GM23338 (cell line): Measurements from ENCODE around the gene MICALL2. TPM values are rescaled to one million over a fixed set of nuclear protein-coding genes. Genes with fewer than 3 reads are reported as not detected.
A peak's percentile ranks its signal among the peaks of the same experiment; 100 is the strongest.

Source experiments
- ATAC-seq: fragments of 200-7000 bp; cut with Tn5 transposase; 3 replicates; pipeline ENCODE4 v1.9.1; 2020
- DNase-seq: peaks from one replicate; pipeline ENCODE4 v3.0.0-alpha.2; 2015; ENCODE audit warnings: low spot score
- H2AFZ ChIP-seq: fragments of 200-600 bp; sonication (generic); 2 replicates; pipeline ENCODE4 v1.8.0; 2016; ENCODE audit warnings: antibody characterized with exemption, mild to moderate bottlenecking, moderate library complexity
- H3F3A ChIP-seq: fragments of 200-600 bp; sonication (generic); replicated peaks from 2 replicates; pipeline ENCODE4 v1.8.0; 2017; ENCODE audit warnings: antibody characterized with exemption, mixed run types, low read depth
- H3K27ac ChIP-seq: fragments of 200-600 bp; sonication (generic); 2 replicates; pipeline ENCODE4 v1.6.1; 2016; ENCODE audit warnings: low read depth
- H3K27me3 ChIP-seq: fragments of 200-600 bp; sonication (generic); 2 replicates; pipeline ENCODE4 v1.8.0; 2016; ENCODE audit warnings: mild to moderate bottlenecking, mixed run types, moderate library complexity; ENCODE audit not compliant: insufficient read depth
- H3K36me3 ChIP-seq: fragments of 200-600 bp; sonication (generic); 2 replicates; pipeline ENCODE4 v1.8.0; 2016; ENCODE audit warnings: mild to moderate bottlenecking; ENCODE audit not compliant: insufficient read depth
- H3K4me1 ChIP-seq: fragments of 200-600 bp; sonication (generic); 2 replicates; pipeline ENCODE4 v1.8.0; 2016; ENCODE audit warnings: mild to moderate bottlenecking, moderate library complexity; ENCODE audit not compliant: insufficient read depth
- H3K4me2 ChIP-seq: fragments of 200-600 bp; sonication (generic); 2 replicates; pipeline ENCODE4 v1.7.1; 2017; ENCODE audit warnings: mixed run types
- H3K4me3 ChIP-seq: fragments of 200-600 bp; sonication (generic); 2 replicates; pipeline ENCODE4 v1.6.1; 2016; ENCODE audit warnings: mixed run types
- H3K79me2 ChIP-seq: fragments of 200-600 bp; sonication (generic); replicated peaks from 2 replicates; pipeline ENCODE4 v1.8.0; 2017; ENCODE audit warnings: mild to moderate bottlenecking; ENCODE audit not compliant: insufficient read depth
- H3K9me2 ChIP-seq: fragments of 200-600 bp; sonication (generic); 2 replicates; pipeline ENCODE4 v1.8.0; 2017; ENCODE audit not compliant: insufficient read depth
- H4K20me1 ChIP-seq: fragments of 200-600 bp; sonication (generic); replicated peaks from 2 replicates; pipeline ENCODE4 v1.8.0; 2017; ENCODE audit warnings: mild to moderate bottlenecking; ENCODE audit not compliant: insufficient read depth
- H3K27ac Mint-ChIP-seq: 2 replicates; pipeline ENCODE4 v1.8.0; 2020; ENCODE audit warnings: inconsistent platforms, mild to moderate bottlenecking, moderate library complexity, mixed read lengths
- H3K27me3 Mint-ChIP-seq: 3 replicates; pipeline ENCODE4 v1.8.0; 2022; ENCODE audit warnings: low read depth, mild to moderate bottlenecking, moderate library complexity, mixed read lengths, inconsistent platforms; ENCODE audit not compliant: insufficient read depth, poor library complexity
- H3K36me3 Mint-ChIP-seq: 3 replicates; pipeline ENCODE4 v1.8.0; 2021; ENCODE audit warnings: low read depth, mild to moderate bottlenecking, inconsistent platforms, moderate library complexity, mixed read lengths
- H3K4me1 Mint-ChIP-seq: 3 replicates; pipeline ENCODE4 v1.8.0; 2020; ENCODE audit warnings: mild to moderate bottlenecking, inconsistent platforms, mixed read lengths
- H3K4me3 Mint-ChIP-seq: 3 replicates; pipeline ENCODE4 v1.8.0; 2021; ENCODE audit warnings: moderate library complexity, mild to moderate bottlenecking, inconsistent platforms, mixed read lengths
- H3K9me3 Mint-ChIP-seq: 3 replicates; pipeline ENCODE4 v1.8.0; 2020; ENCODE audit warnings: moderate library complexity, mild to moderate bottlenecking, inconsistent platforms, mixed read lengths
- CREB1 ChIP-seq: fragments of 250-450 bp; sonication (Bioruptor Pico); IDR thresholded peaks from 2 replicates; pipeline ENCODE4 v1.5.0; 2020; ENCODE audit warnings: low read depth, mild to moderate bottlenecking, moderate library complexity
- EZH2 ChIP-seq: fragments of 200-600 bp; sonication (generic); IDR thresholded peaks from one replicate; pipeline ENCODE4 v1.8.0; 2017; ENCODE audit warnings: antibody characterized with exemption, mild to moderate bottlenecking, low read depth; ENCODE audit not compliant: unreplicated experiment
- EZH2phosphoT487 ChIP-seq: fragments of 200-600 bp; sonication (generic); IDR thresholded peaks from one replicate; pipeline ENCODE4 v1.8.1; 2018; ENCODE audit warnings: antibody characterized with exemption; ENCODE audit not compliant: unreplicated experiment
- JUNB ChIP-seq: IDR thresholded peaks from one replicate; pipeline ENCODE4 v1.6.1; 2016; ENCODE audit warnings: antibody characterized with exemption; ENCODE audit not compliant: unreplicated experiment
- NANOG ChIP-seq: IDR thresholded peaks from 2 replicates; pipeline ENCODE4 v1.6.1; 2016; ENCODE audit warnings: antibody characterized with exemption, borderline replicate concordance
- POLR2AphosphoS5 ChIP-seq: IDR thresholded peaks from 2 replicates; pipeline ENCODE4 v1.6.1; 2016; ENCODE audit warnings: antibody characterized with exemption, low read depth
- STAT1 ChIP-seq: IDR thresholded peaks from one replicate; pipeline ENCODE4 v1.6.1; 2016; ENCODE audit warnings: antibody characterized with exemption; ENCODE audit not compliant: unreplicated experiment
- ZNF114 ChIP-seq: fragments of 250-450 bp; sonication (Bioruptor Pico); IDR thresholded peaks from 2 replicates; pipeline ENCODE4 v1.5.0; 2020; ENCODE audit warnings: mild to moderate bottlenecking, moderate library complexity
- ZNF331 ChIP-seq: fragments of 250-450 bp; sonication (Bioruptor Pico); IDR thresholded peaks from 2 replicates; pipeline ENCODE4 v1.5.0; 2020; ENCODE audit warnings: low read depth, mild to moderate bottlenecking, moderate library complexity
- polyA plus RNA-seq: library from polyadenylated mRNA; unstranded; fragments of >200 nt; fragmentation: Nextera tagmentation; extraction: Ambion mirVana; gene quantifications from 2 replicates; pipeline ENCODE4 v1.2.1, GENCODE V29; 2016
- total RNA-seq: library from RNA; depleted of rRNA; stranded (reverse); fragments of >200 nt; shearing (Covaris generic); gene quantifications from 2 replicates; pipeline ENCODE4 v1.2.3, GENCODE V29; 2014
- TF ChIP-seq, protein P1 (sequence below): fragments of 250-450 bp; sonication (Bioruptor Pico); IDR thresholded peaks from 2 replicates; pipeline ENCODE4 v1.5.0; 2020; ENCODE audit warnings: mild to moderate bottlenecking, moderate library complexity
- TF ChIP-seq, protein P2 (sequence below): IDR thresholded peaks from 2 replicates; pipeline ENCODE4 v1.6.1; 2016; ENCODE audit warnings: antibody characterized with exemption
- TF ChIP-seq, protein P3 (sequence below): IDR thresholded peaks from one replicate; pipeline ENCODE4 v1.6.1; 2018; ENCODE audit warnings: antibody characterized with exemption; ENCODE audit not compliant: unreplicated experiment
- TF ChIP-seq, protein P4 (sequence below), 2 experiments: fragments of 200-600 bp in 1 of 2; sonication (generic) in 1 of 2; conservative IDR thresholded peaks; 2 replicates each; pipeline versions ENCODE4 v1.5.1 to v1.6.1; 2016 to 2017; ENCODE audit warnings: antibody characterized with exemption in 2 of 2, low read depth in 2 of 2, mild to moderate bottlenecking in 2 of 2, moderate library complexity in 1 of 2

Gene MICALL2
- total and polyA plus RNA-seq, 2 experiments from 2014 or later, result 7.0 to 13.0 TPM

DNA sequence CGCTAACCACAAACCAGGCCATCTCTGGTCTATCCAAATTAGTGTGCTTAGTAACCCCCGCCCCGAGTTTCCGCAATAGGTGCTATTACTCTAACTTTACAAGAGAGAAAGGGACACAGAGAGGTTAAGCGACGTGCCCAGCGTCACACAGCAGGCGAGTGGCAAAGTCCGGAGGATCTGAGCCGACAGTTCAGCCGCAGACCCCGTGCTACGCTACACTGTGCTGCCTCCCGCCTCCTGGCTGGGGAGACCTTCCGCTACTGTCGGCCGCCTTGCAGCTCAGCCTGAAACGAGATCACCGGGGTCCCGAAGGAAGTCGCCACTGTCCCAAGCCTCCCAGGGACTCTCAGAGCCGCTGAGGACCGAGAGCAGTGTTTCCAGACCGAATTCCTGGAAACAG is 44.1 kb upstream of the MICALL2 start:
- peak overlapping the region; percentile 80; the same call in 1 of the 2 replicates for H3K27ac Mint-ChIP-seq
- Histone ChIP-seq H3K4me3 (peak overlapping the region; percentile 90), H2AFZ (no peak overlapping the region), H3K4me2 (peak overlapping the region; percentile 92), H3K27ac (no peak overlapping the region), H3K36me3 (peaks cover 4% of the 10 kb centered on the region; the same call in 1 of the 2 replicates), H3K27me3 (no peaks in the 10 kb centered on the region), H3F3A (peaks cover 9% of the 10 kb centered on the region; the same call in 1 of the 2 replicates), H3K4me1 (no peaks in the 10 kb centered on the region; the same call in 1 of the 2 replicates), H3K9me2 (no peaks in the 10 kb centered on the region), H3K79me2 (peaks cover 35% of the 10 kb centered on the region), H4K20me1 (no peaks in the 10 kb centered on the region; the same call in 1 of the 2 replicates)
- peaks cover 17% of the 10 kb centered on the region for H3K4me1 Mint-ChIP-seq
- TF ChIP-seq NANOG (no peak), CREB1 (no peak), EZH2 (no peak), STAT1 (no peak), EZH2phosphoT487 (no peak), POLR2AphosphoS5 (no peak), JUNB (no peak), ZNF114 (no peak), ZNF331 (CRISPR knock-in tag) (no peak)
- TF ChIP-seq, protein P1, sequence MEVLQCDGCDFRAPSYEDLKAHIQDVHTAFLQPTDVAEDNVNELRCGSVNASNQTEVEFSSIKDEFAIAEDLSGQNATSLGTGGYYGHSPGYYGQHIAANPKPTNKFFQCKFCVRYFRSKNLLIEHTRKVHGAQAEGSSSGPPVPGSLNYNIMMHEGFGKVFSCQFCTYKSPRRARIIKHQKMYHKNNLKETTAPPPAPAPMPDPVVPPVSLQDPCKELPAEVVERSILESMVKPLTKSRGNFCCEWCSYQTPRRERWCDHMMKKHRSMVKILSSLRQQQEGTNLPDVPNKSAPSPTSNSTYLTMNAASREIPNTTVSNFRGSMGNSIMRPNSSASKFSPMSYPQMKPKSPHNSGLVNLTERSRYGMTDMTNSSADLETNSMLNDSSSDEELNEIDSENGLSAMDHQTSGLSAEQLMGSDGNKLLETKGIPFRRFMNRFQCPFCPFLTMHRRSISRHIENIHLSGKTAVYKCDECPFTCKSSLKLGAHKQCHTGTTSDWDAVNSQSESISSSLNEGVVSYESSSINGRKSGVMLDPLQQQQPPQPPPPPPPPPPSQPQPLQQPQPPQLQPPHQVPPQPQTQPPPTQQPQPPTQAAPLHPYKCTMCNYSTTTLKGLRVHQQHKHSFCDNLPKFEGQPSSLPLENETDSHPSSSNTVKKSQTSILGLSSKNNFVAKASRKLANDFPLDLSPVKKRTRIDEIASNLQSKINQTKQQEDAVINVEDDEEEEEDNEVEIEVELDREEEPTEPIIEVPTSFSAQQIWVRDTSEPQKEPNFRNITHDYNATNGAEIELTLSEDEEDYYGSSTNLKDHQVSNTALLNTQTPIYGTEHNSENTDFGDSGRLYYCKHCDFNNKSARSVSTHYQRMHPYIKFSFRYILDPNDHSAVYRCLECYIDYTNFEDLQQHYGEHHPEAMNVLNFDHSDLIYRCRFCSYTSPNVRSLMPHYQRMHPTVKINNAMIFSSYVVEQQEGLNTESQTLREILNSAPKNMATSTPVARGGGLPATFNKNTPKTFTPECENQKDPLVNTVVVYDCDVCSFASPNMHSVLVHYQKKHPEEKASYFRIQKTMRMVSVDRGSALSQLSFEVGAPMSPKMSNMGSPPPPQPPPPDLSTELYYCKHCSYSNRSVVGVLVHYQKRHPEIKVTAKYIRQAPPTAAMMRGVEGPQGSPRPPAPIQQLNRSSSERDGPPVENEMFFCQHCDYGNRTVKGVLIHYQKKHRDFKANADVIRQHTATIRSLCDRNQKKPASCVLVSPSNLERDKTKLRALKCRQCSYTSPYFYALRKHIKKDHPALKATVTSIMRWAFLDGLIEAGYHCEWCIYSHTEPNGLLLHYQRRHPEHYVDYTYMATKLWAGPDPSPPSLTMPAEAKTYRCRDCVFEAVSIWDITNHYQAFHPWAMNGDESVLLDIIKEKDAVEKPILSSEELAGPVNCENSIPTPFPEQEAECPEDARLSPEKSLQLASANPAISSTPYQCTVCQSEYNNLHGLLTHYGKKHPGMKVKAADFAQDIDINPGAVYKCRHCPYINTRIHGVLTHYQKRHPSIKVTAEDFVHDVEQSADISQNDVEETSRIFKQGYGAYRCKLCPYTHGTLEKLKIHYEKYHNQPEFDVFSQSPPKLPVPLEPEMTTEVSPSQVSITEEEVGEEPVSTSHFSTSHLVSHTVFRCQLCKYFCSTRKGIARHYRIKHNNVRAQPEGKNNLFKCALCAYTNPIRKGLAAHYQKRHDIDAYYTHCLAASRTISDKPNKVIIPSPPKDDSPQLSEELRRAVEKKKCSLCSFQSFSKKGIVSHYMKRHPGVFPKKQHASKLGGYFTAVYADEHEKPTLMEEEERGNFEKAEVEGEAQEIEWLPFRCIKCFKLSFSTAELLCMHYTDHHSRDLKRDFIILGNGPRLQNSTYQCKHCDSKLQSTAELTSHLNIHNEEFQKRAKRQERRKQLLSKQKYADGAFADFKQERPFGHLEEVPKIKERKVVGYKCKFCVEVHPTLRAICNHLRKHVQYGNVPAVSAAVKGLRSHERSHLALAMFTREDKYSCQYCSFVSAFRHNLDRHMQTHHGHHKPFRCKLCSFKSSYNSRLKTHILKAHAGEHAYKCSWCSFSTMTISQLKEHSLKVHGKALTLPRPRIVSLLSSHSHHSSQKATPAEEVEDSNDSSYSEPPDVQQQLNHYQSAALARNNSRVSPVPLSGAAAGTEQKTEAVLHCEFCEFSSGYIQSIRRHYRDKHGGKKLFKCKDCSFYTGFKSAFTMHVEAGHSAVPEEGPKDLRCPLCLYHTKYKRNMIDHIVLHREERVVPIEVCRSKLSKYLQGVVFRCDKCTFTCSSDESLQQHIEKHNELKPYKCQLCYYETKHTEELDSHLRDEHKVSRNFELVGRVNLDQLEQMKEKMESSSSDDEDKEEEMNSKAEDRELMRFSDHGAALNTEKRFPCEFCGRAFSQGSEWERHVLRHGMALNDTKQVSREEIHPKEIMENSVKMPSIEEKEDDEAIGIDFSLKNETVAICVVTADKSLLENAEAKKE (CRISPR knock-in tag), result no peak
- TF ChIP-seq, protein P2, sequence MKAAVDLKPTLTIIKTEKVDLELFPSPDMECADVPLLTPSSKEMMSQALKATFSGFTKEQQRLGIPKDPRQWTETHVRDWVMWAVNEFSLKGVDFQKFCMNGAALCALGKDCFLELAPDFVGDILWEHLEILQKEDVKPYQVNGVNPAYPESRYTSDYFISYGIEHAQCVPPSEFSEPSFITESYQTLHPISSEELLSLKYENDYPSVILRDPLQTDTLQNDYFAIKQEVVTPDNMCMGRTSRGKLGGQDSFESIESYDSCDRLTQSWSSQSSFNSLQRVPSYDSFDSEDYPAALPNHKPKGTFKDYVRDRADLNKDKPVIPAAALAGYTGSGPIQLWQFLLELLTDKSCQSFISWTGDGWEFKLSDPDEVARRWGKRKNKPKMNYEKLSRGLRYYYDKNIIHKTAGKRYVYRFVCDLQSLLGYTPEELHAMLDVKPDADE, result no peak
- TF ChIP-seq, protein P3, sequence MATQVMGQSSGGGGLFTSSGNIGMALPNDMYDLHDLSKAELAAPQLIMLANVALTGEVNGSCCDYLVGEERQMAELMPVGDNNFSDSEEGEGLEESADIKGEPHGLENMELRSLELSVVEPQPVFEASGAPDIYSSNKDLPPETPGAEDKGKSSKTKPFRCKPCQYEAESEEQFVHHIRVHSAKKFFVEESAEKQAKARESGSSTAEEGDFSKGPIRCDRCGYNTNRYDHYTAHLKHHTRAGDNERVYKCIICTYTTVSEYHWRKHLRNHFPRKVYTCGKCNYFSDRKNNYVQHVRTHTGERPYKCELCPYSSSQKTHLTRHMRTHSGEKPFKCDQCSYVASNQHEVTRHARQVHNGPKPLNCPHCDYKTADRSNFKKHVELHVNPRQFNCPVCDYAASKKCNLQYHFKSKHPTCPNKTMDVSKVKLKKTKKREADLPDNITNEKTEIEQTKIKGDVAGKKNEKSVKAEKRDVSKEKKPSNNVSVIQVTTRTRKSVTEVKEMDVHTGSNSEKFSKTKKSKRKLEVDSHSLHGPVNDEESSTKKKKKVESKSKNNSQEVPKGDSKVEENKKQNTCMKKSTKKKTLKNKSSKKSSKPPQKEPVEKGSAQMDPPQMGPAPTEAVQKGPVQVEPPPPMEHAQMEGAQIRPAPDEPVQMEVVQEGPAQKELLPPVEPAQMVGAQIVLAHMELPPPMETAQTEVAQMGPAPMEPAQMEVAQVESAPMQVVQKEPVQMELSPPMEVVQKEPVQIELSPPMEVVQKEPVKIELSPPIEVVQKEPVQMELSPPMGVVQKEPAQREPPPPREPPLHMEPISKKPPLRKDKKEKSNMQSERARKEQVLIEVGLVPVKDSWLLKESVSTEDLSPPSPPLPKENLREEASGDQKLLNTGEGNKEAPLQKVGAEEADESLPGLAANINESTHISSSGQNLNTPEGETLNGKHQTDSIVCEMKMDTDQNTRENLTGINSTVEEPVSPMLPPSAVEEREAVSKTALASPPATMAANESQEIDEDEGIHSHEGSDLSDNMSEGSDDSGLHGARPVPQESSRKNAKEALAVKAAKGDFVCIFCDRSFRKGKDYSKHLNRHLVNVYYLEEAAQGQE, result no peak
- TF ChIP-seq, protein P4, sequence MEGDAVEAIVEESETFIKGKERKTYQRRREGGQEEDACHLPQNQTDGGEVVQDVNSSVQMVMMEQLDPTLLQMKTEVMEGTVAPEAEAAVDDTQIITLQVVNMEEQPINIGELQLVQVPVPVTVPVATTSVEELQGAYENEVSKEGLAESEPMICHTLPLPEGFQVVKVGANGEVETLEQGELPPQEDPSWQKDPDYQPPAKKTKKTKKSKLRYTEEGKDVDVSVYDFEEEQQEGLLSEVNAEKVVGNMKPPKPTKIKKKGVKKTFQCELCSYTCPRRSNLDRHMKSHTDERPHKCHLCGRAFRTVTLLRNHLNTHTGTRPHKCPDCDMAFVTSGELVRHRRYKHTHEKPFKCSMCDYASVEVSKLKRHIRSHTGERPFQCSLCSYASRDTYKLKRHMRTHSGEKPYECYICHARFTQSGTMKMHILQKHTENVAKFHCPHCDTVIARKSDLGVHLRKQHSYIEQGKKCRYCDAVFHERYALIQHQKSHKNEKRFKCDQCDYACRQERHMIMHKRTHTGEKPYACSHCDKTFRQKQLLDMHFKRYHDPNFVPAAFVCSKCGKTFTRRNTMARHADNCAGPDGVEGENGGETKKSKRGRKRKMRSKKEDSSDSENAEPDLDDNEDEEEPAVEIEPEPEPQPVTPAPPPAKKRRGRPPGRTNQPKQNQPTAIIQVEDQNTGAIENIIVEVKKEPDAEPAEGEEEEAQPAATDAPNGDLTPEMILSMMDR (conservative IDR thresholded peaks at IDR 0.05; ENCODE audit: low read depth in 2 of 2), result no peak
- H3K27me3 Mint-ChIP-seq, result peaks cover 19% of the 10 kb centered on the region
- no peaks in the 10 kb centered on the region for H3K9me3 Mint-ChIP-seq
- H3K36me3 Mint-ChIP-seq, result peaks cover 35% of the 10 kb centered on the region
- H3K4me3 Mint-ChIP-seq, result peak overlapping the region; percentile 95
- DNase-seq (no peak), ATAC-seq (no peak; the same call in 2 of the 3 replicates)
